K562 (cell line): Measurements from ENCODE around the gene ZSCAN25. TPM values are rescaled to one million over a fixed set of nuclear protein-coding genes. Genes with fewer than 3 reads are reported as not detected.

Experiments used
- BRD9 ChIP-seq: fragments of 450-650 bp; IDR thresholded peaks from 2 replicates; pipeline ENCODE4 v1.6.1; 2018; ENCODE audit warnings: low read depth; ENCODE audit not compliant: partially characterized antibody
- CBX5 ChIP-seq: IDR thresholded peaks from 2 replicates; pipeline ENCODE4 v1.6.1; 2014; ENCODE audit warnings: low read depth, borderline replicate concordance
- CREBBP ChIP-seq: IDR thresholded peaks from one replicate; pipeline ENCODE4 v1.6.1; 2012; ENCODE audit warnings: low read depth, mild to moderate bottlenecking, control low read depth, inconsistent platforms, low read length
- CXXC5 ChIP-seq: fragments of 250-450 bp; sonication (Bioruptor Pico); IDR thresholded peaks from 2 replicates; pipeline ENCODE4 v1.8.0; 2022; ENCODE audit warnings: inconsistent platforms, mild to moderate bottlenecking, moderate library complexity
- HLTF ChIP-seq: fragments of 450-650 bp; IDR thresholded peaks from 2 replicates; pipeline ENCODE4 v1.6.1; 2016
- KDM1A ChIP-seq, 2 experiments: fragments of 450-650 bp; IDR thresholded peaks; 2 replicates each; pipeline ENCODE4 v1.6.1; 2016; ENCODE audit warnings: mild to moderate bottlenecking in 2 of 2
- LCOR ChIP-seq: sonication (generic); formaldehyde crosslinking; IDR thresholded peaks from 2 replicates; pipeline ENCODE4 v1.8.0; 2022; ENCODE audit warnings: mild to moderate bottlenecking, missing genetic modification reagents
- NCOA4 ChIP-seq: fragments of 450-650 bp; IDR thresholded peaks from 2 replicates; pipeline ENCODE4 v1.6.1; 2018; ENCODE audit warnings: mild to moderate bottlenecking; ENCODE audit not compliant: partially characterized antibody
- PHB2 ChIP-seq: fragments of 450-650 bp; IDR thresholded peaks from 2 replicates; pipeline ENCODE4 v1.6.1; 2017; ENCODE audit warnings: low read depth
- PHF20 ChIP-seq: fragments of 450-650 bp; IDR thresholded peaks from 2 replicates; pipeline ENCODE4 v1.6.1; 2018; ENCODE audit not compliant: partially characterized antibody
- POLR2A ChIP-seq: fragments of 450-650 bp; conservative IDR thresholded peaks from 2 replicates; pipeline ENCODE4 v1.6.1; 2016
- PRMT5 ChIP-seq: sonication (generic); formaldehyde crosslinking; IDR thresholded peaks from 2 replicates; pipeline ENCODE4 v1.5.0; 2020; ENCODE audit warnings: missing genetic modification reagents
- RAD21 ChIP-seq, 2 experiments: fragments of 250-450 bp in 1 of 2; fragments of 450-650 bp in 1 of 2; sonication (Bioruptor Pico) in 1 of 2; formaldehyde crosslinking in 1 of 2; IDR thresholded peaks in 1 of 2; conservative IDR thresholded peaks in 1 of 2; 2 replicates each; pipeline versions ENCODE4 v1.4.0 to v1.8.0; 2020 to 2022; ENCODE audit warnings: mild to moderate bottlenecking in 2 of 2, moderate library complexity in 1 of 2
- ZNF79 ChIP-seq: fragments of 250-450 bp; sonication (Bioruptor Pico); IDR thresholded peaks from 2 replicates; pipeline ENCODE4 v1.4.0; 2020; ENCODE audit warnings: low read depth, mild to moderate bottlenecking, moderate library complexity
- polyA plus RNA-seq, 8 experiments: library from polyadenylated mRNA; depleted of rRNA in 4 of 8; stranded (reverse) in 5 of 8; unstranded in 3 of 8; fragments of >200 nt; fragmentation: Nextera tagmentation in 2 of 8; fragmentation: Illumina TruSeq in 1 of 8; extraction: Ambion mirVana in 2 of 8; extraction: Trizol in 1 of 8; gene quantifications; 2 replicates each; pipeline versions ENCODE4 v1.2.1 to v1.2.3, GENCODE V29; 2011 to 2014; ENCODE audit warnings: inconsistent platforms in 1 of 8, missing spikeins in 1 of 8
- total RNA-seq, 7 experiments: library from RNA; depleted of rRNA in 6 of 7; stranded (reverse); fragments of >200 nt in 6 of 7; fragmentation: Illumina TruSeq in 2 of 7; extraction: Trizol in 2 of 7; gene quantifications; 2 replicates each; pipeline versions ENCODE4 v1.2.1 to v1.2.3, GENCODE V29; 2011 to 2021; ENCODE audit warnings: low replicate concordance in 1 of 7
- TF ChIP-seq, protein P1 (sequence below): fragments of 250-450 bp; sonication (Bioruptor Pico); IDR thresholded peaks from 2 replicates; pipeline ENCODE4 v1.4.0; 2020; ENCODE audit warnings: mild to moderate bottlenecking
- TF ChIP-seq, protein P2 (sequence below), 2 experiments: fragments of 450-650 bp; IDR thresholded peaks; 2 replicates each; pipeline ENCODE4 v1.6.1; 2018; ENCODE audit warnings: mild to moderate bottlenecking in 2 of 2, low read depth in 1 of 2; ENCODE audit not compliant: partially characterized antibody in 2 of 2
- TF ChIP-seq, protein P3 (sequence below), 3 experiments: fragments of 200-800 bp in 1 of 3; fragments of 250-450 bp in 1 of 3; fragments of 450-650 bp in 1 of 3; sonication (Bioruptor Pico) in 1 of 3; sonication (Bioruptor generic) in 1 of 3; formaldehyde crosslinking in 1 of 3; IDR thresholded peaks; 2 replicates each; pipeline versions ENCODE4 v1.6.1 to v1.8.0; 2016 to 2022; ENCODE audit warnings: mild to moderate bottlenecking in 2 of 3, missing genetic modification characterization in 2 of 3, missing compliant biosample characterization in 1 of 3, moderate library complexity in 1 of 3
- TF ChIP-seq, protein P4 (sequence below): fragments of 450-650 bp; formaldehyde crosslinking; conservative IDR thresholded peaks from 2 replicates; pipeline ENCODE4 v1.4.0; 2022; ENCODE audit warnings: mild to moderate bottlenecking, missing genetic modification characterization

ZSCAN25 gene
- total and polyA plus RNA-seq, 9 of the 15 experiments (the other 6 are each of a cell fraction or from before 2014, with no cell fraction given), result 0.94 to 18.4 (median 12.8) TPM

DNA sequence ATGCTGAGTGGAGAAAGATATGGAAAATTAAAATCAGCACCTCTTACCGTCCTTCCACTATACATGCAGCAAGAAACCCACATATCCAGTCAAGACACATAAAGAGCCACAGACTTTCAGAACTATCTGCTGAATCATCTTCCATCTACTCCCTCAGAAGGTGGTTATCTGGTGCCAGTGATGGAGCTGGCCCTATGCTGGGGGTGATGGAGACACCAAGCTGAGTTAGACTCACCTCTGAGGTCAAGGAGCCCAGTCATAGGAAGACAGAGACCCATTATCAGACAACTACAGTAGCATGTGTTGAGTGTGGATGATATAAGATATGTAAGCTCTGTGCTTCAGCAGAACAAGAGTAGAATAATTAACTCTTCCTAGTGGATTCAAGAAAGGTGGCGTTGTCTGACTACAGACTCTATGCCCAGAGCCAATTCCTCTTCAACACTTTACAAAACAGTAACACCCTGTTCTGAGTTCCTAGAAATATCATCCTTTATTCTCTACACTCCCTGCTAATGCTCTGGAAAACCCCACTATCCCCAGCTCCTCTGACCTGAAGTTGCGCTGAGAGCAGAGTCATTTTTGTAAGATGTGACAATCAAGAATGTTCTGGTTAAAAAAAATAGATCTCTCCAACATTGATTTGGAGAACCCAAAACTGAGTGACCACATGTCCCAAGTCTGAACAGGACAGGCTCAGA lies 48.7 kb downstream of the ZSCAN25 start (continued):
- TF ChIP-seq, protein P1, sequence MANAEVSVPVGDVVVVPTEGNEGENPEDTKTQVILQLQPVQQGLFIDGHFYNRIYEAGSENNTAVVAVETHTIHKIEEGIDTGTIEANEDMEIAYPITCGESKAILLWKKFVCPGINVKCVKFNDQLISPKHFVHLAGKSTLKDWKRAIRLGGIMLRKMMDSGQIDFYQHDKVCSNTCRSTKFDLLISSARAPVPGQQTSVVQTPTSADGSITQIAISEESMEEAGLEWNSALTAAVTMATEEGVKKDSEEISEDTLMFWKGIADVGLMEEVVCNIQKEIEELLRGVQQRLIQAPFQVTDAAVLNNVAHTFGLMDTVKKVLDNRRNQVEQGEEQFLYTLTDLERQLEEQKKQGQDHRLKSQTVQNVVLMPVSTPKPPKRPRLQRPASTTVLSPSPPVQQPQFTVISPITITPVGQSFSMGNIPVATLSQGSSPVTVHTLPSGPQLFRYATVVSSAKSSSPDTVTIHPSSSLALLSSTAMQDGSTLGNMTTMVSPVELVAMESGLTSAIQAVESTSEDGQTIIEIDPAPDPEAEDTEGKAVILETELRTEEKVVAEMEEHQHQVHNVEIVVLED, result no peak
- peak; percentile 29 to 72 for TF ChIP-seq RAD21 (CRISPR knock-in tag; conservative IDR thresholded peaks at IDR 0.05 in 1 of 2, IDR thresholded peaks at IDR 0.05 in 1 of 2)
- no peak for TF ChIP-seq PRMT5 (CRISPR knock-in tag)
- TF ChIP-seq CBX5, result no peak
- TF ChIP-seq, protein P2, sequence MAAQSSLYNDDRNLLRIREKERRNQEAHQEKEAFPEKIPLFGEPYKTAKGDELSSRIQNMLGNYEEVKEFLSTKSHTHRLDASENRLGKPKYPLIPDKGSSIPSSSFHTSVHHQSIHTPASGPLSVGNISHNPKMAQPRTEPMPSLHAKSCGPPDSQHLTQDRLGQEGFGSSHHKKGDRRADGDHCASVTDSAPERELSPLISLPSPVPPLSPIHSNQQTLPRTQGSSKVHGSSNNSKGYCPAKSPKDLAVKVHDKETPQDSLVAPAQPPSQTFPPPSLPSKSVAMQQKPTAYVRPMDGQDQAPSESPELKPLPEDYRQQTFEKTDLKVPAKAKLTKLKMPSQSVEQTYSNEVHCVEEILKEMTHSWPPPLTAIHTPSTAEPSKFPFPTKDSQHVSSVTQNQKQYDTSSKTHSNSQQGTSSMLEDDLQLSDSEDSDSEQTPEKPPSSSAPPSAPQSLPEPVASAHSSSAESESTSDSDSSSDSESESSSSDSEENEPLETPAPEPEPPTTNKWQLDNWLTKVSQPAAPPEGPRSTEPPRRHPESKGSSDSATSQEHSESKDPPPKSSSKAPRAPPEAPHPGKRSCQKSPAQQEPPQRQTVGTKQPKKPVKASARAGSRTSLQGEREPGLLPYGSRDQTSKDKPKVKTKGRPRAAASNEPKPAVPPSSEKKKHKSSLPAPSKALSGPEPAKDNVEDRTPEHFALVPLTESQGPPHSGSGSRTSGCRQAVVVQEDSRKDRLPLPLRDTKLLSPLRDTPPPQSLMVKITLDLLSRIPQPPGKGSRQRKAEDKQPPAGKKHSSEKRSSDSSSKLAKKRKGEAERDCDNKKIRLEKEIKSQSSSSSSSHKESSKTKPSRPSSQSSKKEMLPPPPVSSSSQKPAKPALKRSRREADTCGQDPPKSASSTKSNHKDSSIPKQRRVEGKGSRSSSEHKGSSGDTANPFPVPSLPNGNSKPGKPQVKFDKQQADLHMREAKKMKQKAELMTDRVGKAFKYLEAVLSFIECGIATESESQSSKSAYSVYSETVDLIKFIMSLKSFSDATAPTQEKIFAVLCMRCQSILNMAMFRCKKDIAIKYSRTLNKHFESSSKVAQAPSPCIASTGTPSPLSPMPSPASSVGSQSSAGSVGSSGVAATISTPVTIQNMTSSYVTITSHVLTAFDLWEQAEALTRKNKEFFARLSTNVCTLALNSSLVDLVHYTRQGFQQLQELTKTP (IDR thresholded peaks at IDR 0.05; ENCODE audit: low read depth in 1 of 2, partially characterized antibody in 2 of 2), result peak in 1 of 2 experiments; percentile 72
- TF ChIP-seq BRD9, result peak; percentile 65
- TF ChIP-seq PHF20, result no peak
- TF ChIP-seq LCOR (CRISPR knock-in tag), result peak; percentile 68; the same call in 1 of the 2 replicates
- peak; percentile 75 for TF ChIP-seq CXXC5 (CRISPR knock-in tag)
- TF ChIP-seq POLR2A, result no peak
- no peak for TF ChIP-seq ZNF79 (CRISPR knock-in tag)
- TF ChIP-seq PHB2, result peak; percentile 94
- TF ChIP-seq, protein P3, sequence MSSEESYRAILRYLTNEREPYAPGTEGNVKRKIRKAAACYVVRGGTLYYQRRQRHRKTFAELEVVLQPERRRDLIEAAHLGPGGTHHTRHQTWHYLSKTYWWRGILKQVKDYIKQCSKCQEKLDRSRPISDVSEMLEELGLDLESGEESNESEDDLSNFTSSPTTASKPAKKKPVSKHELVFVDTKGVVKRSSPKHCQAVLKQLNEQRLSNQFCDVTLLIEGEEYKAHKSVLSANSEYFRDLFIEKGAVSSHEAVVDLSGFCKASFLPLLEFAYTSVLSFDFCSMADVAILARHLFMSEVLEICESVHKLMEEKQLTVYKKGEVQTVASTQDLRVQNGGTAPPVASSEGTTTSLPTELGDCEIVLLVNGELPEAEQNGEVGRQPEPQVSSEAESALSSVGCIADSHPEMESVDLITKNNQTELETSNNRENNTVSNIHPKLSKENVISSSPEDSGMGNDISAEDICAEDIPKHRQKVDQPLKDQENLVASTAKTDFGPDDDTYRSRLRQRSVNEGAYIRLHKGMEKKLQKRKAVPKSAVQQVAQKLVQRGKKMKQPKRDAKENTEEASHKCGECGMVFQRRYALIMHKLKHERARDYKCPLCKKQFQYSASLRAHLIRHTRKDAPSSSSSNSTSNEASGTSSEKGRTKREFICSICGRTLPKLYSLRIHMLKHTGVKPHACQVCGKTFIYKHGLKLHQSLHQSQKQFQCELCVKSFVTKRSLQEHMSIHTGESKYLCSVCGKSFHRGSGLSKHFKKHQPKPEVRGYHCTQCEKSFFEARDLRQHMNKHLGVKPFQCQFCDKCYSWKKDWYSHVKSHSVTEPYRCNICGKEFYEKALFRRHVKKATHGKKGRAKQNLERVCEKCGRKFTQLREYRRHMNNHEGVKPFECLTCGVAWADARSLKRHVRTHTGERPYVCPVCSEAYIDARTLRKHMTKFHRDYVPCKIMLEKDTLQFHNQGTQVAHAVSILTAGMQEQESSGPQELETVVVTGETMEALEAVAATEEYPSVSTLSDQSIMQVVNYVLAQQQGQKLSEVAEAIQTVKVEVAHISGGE (CRISPR knock-in tag; IDR thresholded peaks at IDR 0.05), result peak in 1 of 3 experiments; percentile 69; a peak in 1 of 6 replicates
- peak; percentile 73 for TF ChIP-seq NCOA4
- TF ChIP-seq, protein P4, sequence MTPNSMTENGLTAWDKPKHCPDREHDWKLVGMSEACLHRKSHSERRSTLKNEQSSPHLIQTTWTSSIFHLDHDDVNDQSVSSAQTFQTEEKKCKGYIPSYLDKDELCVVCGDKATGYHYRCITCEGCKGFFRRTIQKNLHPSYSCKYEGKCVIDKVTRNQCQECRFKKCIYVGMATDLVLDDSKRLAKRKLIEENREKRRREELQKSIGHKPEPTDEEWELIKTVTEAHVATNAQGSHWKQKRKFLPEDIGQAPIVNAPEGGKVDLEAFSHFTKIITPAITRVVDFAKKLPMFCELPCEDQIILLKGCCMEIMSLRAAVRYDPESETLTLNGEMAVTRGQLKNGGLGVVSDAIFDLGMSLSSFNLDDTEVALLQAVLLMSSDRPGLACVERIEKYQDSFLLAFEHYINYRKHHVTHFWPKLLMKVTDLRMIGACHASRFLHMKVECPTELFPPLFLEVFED (CRISPR knock-in tag), result no peak
- TF ChIP-seq KDM1A (IDR thresholded peaks at IDR 0.05), result peak; percentile 98 to 99
- TF ChIP-seq CREBBP, result no peak
- TF ChIP-seq HLTF, result peak; percentile 95; the same call in 1 of the 2 replicates
